ENCODE results near the gene TSC22D2. TPM values are rescaled to one million over a fixed set of nuclear protein-coding genes. Genes with fewer than 3 reads are reported as not detected.
A peak's percentile ranks its signal among the peaks of the same experiment; 100 is the strongest.

The TSC22D2 gene
- total RNA-seq, 3 donors from 2014 or later: 12.1 to 19.8 (median 16.5) TPM

GRCh38 chr3:150409125-150409511 is 1.0 kb downstream of the TSC22D2 start:
- no peaks in the 10 kb centered on the region for H3K27me3 ChIP-seq
- no peak for DNase-seq (ENCODE audit: low spot score in 2 of 2)

GRCh38 chr3:150409512-150410310 is 1.6 kb downstream of the TSC22D2 start:
- TF ChIP-seq POLR2A (IDR thresholded peaks at IDR 0.05) (no peak), POLR2AphosphoS5 (IDR thresholded peaks at IDR 0.05) (peak in 1 of 3 donors; percentile 54), CTCF (IDR thresholded peaks at IDR 0.05) (peak in 2 of 3 donors; percentile 50 to 57)
- Histone ChIP-seq H3K4me3 (peak overlapping the region; percentile 85 to 98 (median 92)), H3K9me3 (no peaks in the 10 kb centered on the region), H3K27me3 (no peaks in the 10 kb centered on the region), H3K27ac (peak overlapping the region; percentile 100), H3K36me3 (no peaks in the 10 kb centered on the region), H3K4me1 (no peaks in the 10 kb centered on the region)
- DNase-seq (ENCODE audit: low spot score in 2 of 2): peak; percentile 60 to 81
- intact Hi-C loops (cut with DNase I; ENCODE audit: low total_unique reads): no loop called here

More at GRCh38 chr3:150409125-150409511, 1.0 kb downstream of the TSC22D2 start:
- Histone ChIP-seq H3K4me3 (peak overlapping the region; percentile 85 to 98 (median 92)), H3K4me1 (no peaks in the 10 kb centered on the region), H3K9me3 (no peaks in the 10 kb centered on the region), H3K36me3 (no peaks in the 10 kb centered on the region), H3K27ac (peak overlapping the region; percentile 100)
- no peak for TF ChIP-seq POLR2AphosphoS5 (IDR thresholded peaks at IDR 0.05)
- no peak for TF ChIP-seq POLR2A (IDR thresholded peaks at IDR 0.05)
- no peak for TF ChIP-seq CTCF (IDR thresholded peaks at IDR 0.05)
- intact Hi-C loops (cut with DNase I; ENCODE audit: low total_unique reads): no loop called here

GRCh38 chr3:150410311-150411105 is 2.4 kb downstream of the TSC22D2 start:
- Histone ChIP-seq H3K36me3 (no peaks in the 10 kb centered on the region), H3K9me3 (no peaks in the 10 kb centered on the region), H3K4me1 (no peaks in the 10 kb centered on the region), H3K27ac (peak overlapping the region; percentile 100), H3K27me3 (no peaks in the 10 kb centered on the region), H3K4me3 (peak overlapping the region; percentile 85 to 98 (median 92))
- intact Hi-C loops (cut with DNase I; ENCODE audit: low total_unique reads): no loop called here
- TF ChIP-seq POLR2AphosphoS5 (IDR thresholded peaks at IDR 0.05) (no peak), CTCF (IDR thresholded peaks at IDR 0.05) (no peak), POLR2A (IDR thresholded peaks at IDR 0.05) (no peak)
- DNase-seq (ENCODE audit: low spot score in 2 of 2): peak; percentile 25 to 54

GRCh38 chr3:150411106-150411460 is 3.0 kb downstream of the TSC22D2 start:
- no peak for DNase-seq (ENCODE audit: low spot score in 2 of 2)
- Histone ChIP-seq H3K27me3 (no peaks in the 10 kb centered on the region), H3K36me3 (no peaks in the 10 kb centered on the region), H3K27ac (peak overlapping the region; percentile 100), H3K9me3 (no peaks in the 10 kb centered on the region), H3K4me3 (peak overlapping the region; percentile 85 to 98 (median 92)), H3K4me1 (no peaks in the 10 kb centered on the region)
- TF ChIP-seq POLR2A (IDR thresholded peaks at IDR 0.05): no peak
- TF ChIP-seq CTCF (IDR thresholded peaks at IDR 0.05): no peak
- no peak for TF ChIP-seq POLR2AphosphoS5 (IDR thresholded peaks at IDR 0.05)
- intact Hi-C loops (cut with DNase I; ENCODE audit: low total_unique reads): no loop called here

GRCh38 chr3:150411546-150411945 is 3.4 kb downstream of the TSC22D2 start:
- H3K4me1 ChIP-seq: no peaks in the 10 kb centered on the region
- TF ChIP-seq POLR2A (IDR thresholded peaks at IDR 0.05): no peak
- no peak for TF ChIP-seq POLR2AphosphoS5 (IDR thresholded peaks at IDR 0.05)
- TF ChIP-seq CTCF (IDR thresholded peaks at IDR 0.05): no peak
- no peaks in the 10 kb centered on the region for H3K27me3 ChIP-seq
- intact Hi-C loops (cut with DNase I; ENCODE audit: low total_unique reads): no loop called here
- peak overlapping the region in 1 of 2 donors; percentile 100 for H3K27ac ChIP-seq
- H3K36me3 ChIP-seq: no peaks in the 10 kb centered on the region
- H3K9me3 ChIP-seq: no peaks in the 10 kb centered on the region
- no peak for DNase-seq (ENCODE audit: low spot score in 2 of 2)
- peak overlapping the region; percentile 85 to 98 (median 92) for H3K4me3 ChIP-seq

All from breast epithelium (tissue), 4 donors.